ENCODE results near the gene DGKI.

DNA sequence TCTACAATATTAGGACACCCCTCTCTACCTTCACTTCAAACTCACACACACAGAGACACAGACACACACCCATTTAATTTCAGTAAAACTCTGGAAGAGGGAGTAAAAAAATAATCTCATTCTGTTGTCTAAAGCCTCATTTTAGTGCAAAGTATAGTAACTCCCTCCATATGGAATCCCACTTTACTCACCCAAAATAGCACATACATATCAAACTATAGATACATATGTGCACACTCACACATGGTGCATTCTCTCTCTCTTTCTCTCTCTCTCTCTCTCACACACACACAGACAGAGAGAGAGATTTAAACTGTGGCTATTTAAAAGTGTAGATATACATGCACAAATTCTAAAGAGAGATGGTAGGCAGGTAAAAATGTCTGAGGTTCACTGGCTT is 323.6 kb downstream of the DGKI start:
- TF ChIP-seq, protein P1, sequence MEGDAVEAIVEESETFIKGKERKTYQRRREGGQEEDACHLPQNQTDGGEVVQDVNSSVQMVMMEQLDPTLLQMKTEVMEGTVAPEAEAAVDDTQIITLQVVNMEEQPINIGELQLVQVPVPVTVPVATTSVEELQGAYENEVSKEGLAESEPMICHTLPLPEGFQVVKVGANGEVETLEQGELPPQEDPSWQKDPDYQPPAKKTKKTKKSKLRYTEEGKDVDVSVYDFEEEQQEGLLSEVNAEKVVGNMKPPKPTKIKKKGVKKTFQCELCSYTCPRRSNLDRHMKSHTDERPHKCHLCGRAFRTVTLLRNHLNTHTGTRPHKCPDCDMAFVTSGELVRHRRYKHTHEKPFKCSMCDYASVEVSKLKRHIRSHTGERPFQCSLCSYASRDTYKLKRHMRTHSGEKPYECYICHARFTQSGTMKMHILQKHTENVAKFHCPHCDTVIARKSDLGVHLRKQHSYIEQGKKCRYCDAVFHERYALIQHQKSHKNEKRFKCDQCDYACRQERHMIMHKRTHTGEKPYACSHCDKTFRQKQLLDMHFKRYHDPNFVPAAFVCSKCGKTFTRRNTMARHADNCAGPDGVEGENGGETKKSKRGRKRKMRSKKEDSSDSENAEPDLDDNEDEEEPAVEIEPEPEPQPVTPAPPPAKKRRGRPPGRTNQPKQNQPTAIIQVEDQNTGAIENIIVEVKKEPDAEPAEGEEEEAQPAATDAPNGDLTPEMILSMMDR (conservative IDR thresholded peaks at IDR 0.05) = no peak
- no peak for TF ChIP-seq EZH2 (IDR thresholded peaks at IDR 0.05; ENCODE audit: low read depth)
